Neuronal stem cell (in vitro differentiated cells): ENCODE data around the gene B3GAT1.
A peak's percentile ranks its signal among the peaks of the same experiment; 100 is the strongest.

Source experiments
- DNase-seq: peaks from one replicate; pipeline ENCODE4 v3.0.0-alpha.2; 2013; ENCODE audit warnings: low spot score
- H2AFZ ChIP-seq: one replicate; pipeline ENCODE4 v1.6.1; 2013; ENCODE audit warnings: mild to moderate bottlenecking, low read length, inconsistent platforms
- H2AK5ac ChIP-seq: 2 replicates; pipeline ENCODE4 v1.6.1; 2013; ENCODE audit warnings: low read depth, mild to moderate bottlenecking, inconsistent platforms, low read length, moderate library complexity, mixed read lengths
- H2BK120ac ChIP-seq: 2 replicates; pipeline ENCODE4 v1.6.1; 2013; ENCODE audit warnings: low read depth, mild to moderate bottlenecking, inconsistent platforms, low read length, moderate library complexity, mixed read lengths
- H2BK12ac ChIP-seq: one replicate; pipeline ENCODE4 v1.6.1; 2013; ENCODE audit warnings: low read length, inconsistent platforms
- H2BK15ac ChIP-seq: 2 replicates; pipeline ENCODE4 v1.6.1; 2013; ENCODE audit warnings: mild to moderate bottlenecking, low read length, inconsistent platforms, mixed read lengths
- H2BK5ac ChIP-seq: one replicate; pipeline ENCODE4 v1.6.1; 2013; ENCODE audit warnings: inconsistent platforms, mild to moderate bottlenecking, low read length, moderate library complexity
- H3K14ac ChIP-seq: one replicate; pipeline ENCODE4 v1.6.1; 2013; ENCODE audit warnings: low read length, inconsistent platforms
- H3K18ac ChIP-seq: 2 replicates; pipeline ENCODE4 v1.6.1; 2013; ENCODE audit warnings: low read length, inconsistent platforms
- H3K23ac ChIP-seq: 2 replicates; pipeline ENCODE4 v1.6.1; 2013; ENCODE audit warnings: low read depth, mild to moderate bottlenecking, mixed read lengths, low read length, inconsistent platforms; ENCODE audit not compliant: poor library complexity
- H3K27ac ChIP-seq: replicated peaks from 3 replicates; pipeline ENCODE4 v1.5.1; 2013; ENCODE audit warnings: low read length, inconsistent platforms
- H3K27me3 ChIP-seq, 3 experiments: 2 replicates each; pipeline ENCODE4 v1.6.1; 2013; ENCODE audit warnings: low read length in 3 of 3, mild to moderate bottlenecking in 2 of 3, inconsistent platforms in 1 of 3, low read depth in 1 of 3, mixed read lengths in 1 of 3, moderate library complexity in 1 of 3; ENCODE audit not compliant: control insufficient read depth in 3 of 3, insufficient read depth in 3 of 3
- H3K36me3 ChIP-seq, 2 donors: replicated peaks in 1 of 2; 2 replicates each; pipeline ENCODE4 v1.6.1; 2013; ENCODE audit warnings: low read length in 2 of 2; ENCODE audit not compliant: control insufficient read depth in 2 of 2, insufficient read depth in 2 of 2
- H3K4ac ChIP-seq: 2 replicates; pipeline ENCODE4 v1.6.1; 2013; ENCODE audit warnings: inconsistent platforms, mild to moderate bottlenecking, low read length, moderate library complexity
- H3K4me1 ChIP-seq, 2 donors: 1 replicate in 1 of 2; 2 replicates in 1 of 2; pipeline ENCODE4 v1.6.1; 2013; ENCODE audit warnings: low read length in 2 of 2, low read depth in 1 of 2; ENCODE audit not compliant: control insufficient read depth in 2 of 2, insufficient read depth in 1 of 2
- H3K4me2 ChIP-seq: one replicate; pipeline ENCODE4 v1.6.1; 2013; ENCODE audit warnings: mild to moderate bottlenecking, low read length, inconsistent platforms; ENCODE audit not compliant: insufficient read depth, poor library complexity, severe bottlenecking
- H3K4me3 ChIP-seq, 2 donors: 2 replicates each; pipeline ENCODE4 v1.5.1; 2013; ENCODE audit warnings: low read length in 2 of 2, mild to moderate bottlenecking in 2 of 2, inconsistent platforms in 1 of 2, moderate library complexity in 1 of 2
- H3K79me1 ChIP-seq: one replicate; pipeline ENCODE4 v1.6.1; 2013; ENCODE audit warnings: low read depth, mild to moderate bottlenecking, inconsistent platforms, low read length, moderate library complexity
- H3K9ac ChIP-seq: one replicate; pipeline ENCODE4 v1.6.1; 2013; ENCODE audit warnings: mild to moderate bottlenecking, low read depth, low read length, inconsistent platforms; ENCODE audit not compliant: poor library complexity
- H3K9me3 ChIP-seq, 2 donors: replicated peaks in 1 of 2; 2 replicates each; pipeline versions ENCODE3 to v1.6.1; 2013; ENCODE audit warnings: low read length in 2 of 2, mild to moderate bottlenecking in 2 of 2, inconsistent platforms in 1 of 2, low read depth in 1 of 2, mixed read lengths in 1 of 2, moderate library complexity in 1 of 2; ENCODE audit not compliant: control insufficient read depth in 2 of 2, insufficient read depth in 1 of 2
- H4K8ac ChIP-seq: one replicate; pipeline ENCODE4 v1.6.1; 2013; ENCODE audit warnings: low read depth, mild to moderate bottlenecking, inconsistent platforms, low read length, moderate library complexity
- H4K91ac ChIP-seq: one replicate; pipeline ENCODE4 v1.6.1; 2013; ENCODE audit warnings: low read length, low read depth, mild to moderate bottlenecking, inconsistent platforms; ENCODE audit not compliant: poor library complexity
- WGBS, 2 donors: extraction: QIAGEN DNeasy Blood & Tissue Kit; methylation state at CpG; one replicate each; pipeline ENCODE4 v1.1.7; 2013; ENCODE audit warnings: missing lambda C conversion rate in 2 of 2, mixed read lengths in 1 of 2; ENCODE audit not compliant: insufficient read length in 2 of 2, insufficient replicate concordance in 1 of 2; ENCODE audit errors: extremely low coverage in 2 of 2; 5-methylcytosine and 5-hydroxymethylcytosine counted together

Gene B3GAT1

DNA sequence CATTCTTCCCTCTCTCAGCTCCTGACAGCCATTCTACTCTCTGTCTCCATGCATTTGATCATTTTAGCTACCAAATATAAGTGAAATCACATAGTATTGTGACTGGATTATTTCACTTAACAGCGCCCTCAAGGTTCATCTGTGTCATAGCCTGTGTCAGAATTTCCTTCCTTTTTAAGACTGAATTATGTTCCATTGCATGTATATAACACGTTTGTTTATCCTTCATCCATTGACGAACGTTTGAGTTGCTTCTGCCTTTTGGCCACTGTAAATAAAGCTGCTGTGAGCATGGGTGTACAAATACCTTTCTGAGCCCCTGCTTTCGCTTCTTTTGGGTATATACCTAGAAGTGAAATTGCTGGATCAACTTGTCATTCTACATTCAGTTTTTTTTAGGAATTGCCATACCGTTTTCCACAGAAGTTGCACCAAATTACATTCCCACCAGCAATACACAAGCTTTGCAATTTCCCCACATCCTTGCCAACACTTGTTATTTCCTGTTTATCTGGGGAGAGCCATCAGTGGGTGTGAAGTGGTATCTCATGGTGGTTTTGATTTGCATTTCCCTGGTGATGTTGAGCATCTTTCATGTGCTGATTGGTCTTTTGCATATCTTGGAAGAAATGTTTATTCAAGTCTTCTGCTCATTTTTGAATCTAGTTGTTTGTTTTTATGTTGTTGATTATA lies 62.8 kb downstream of the B3GAT1 start:
- no peaks in the 10 kb centered on the region for H3K27me3 ChIP-seq
- DNase-seq: no peak
- H2AFZ ChIP-seq: no peak overlapping the region
- no peak overlapping the region for H2AK5ac ChIP-seq
- H3K79me1 ChIP-seq: no peaks in the 10 kb centered on the region
- H3K23ac ChIP-seq: no peak overlapping the region
- H2BK120ac ChIP-seq: no peak overlapping the region
- no peak overlapping the region for H3K14ac ChIP-seq
- no peak overlapping the region for H3K4me2 ChIP-seq
- no peaks in the 10 kb centered on the region for H3K4me1 ChIP-seq
- no peak overlapping the region for H4K8ac ChIP-seq
- H2BK15ac ChIP-seq: no peak overlapping the region
- H2BK5ac ChIP-seq: no peak overlapping the region
- H3K27ac ChIP-seq: no peak overlapping the region
- H3K9me3 ChIP-seq: no peaks in the 10 kb centered on the region
- no peak overlapping the region for H2BK12ac ChIP-seq
- H4K91ac ChIP-seq: no peak overlapping the region
- no peak overlapping the region for H3K9ac ChIP-seq
- WGBS, 2 donors: no CpG with 5 or more reads among the region's 6 CpGs
- no peak overlapping the region for H3K18ac ChIP-seq
- H3K4me3 ChIP-seq: no peak overlapping the region
- no peak overlapping the region for H3K4ac ChIP-seq
- no peaks in the 10 kb centered on the region for H3K36me3 ChIP-seq

GRCh38 chr11:134347441-134347840 lies 64.6 kb downstream of the B3GAT1 start:
- H3K18ac ChIP-seq: no peak overlapping the region
- H3K79me1 ChIP-seq: no peaks in the 10 kb centered on the region
- H3K4me1 ChIP-seq: no peaks in the 10 kb centered on the region
- no peak overlapping the region for H3K4me2 ChIP-seq
- H4K91ac ChIP-seq: no peak overlapping the region
- no peak overlapping the region for H4K8ac ChIP-seq
- no peak overlapping the region for H3K9ac ChIP-seq
- no peaks in the 10 kb centered on the region for H3K27me3 ChIP-seq
- no peak for DNase-seq
- no peak overlapping the region for H3K27ac ChIP-seq
- no peak overlapping the region for H2AFZ ChIP-seq
- no peak overlapping the region for H3K4ac ChIP-seq
- no CpG with 5 or more reads among the region's 10 CpGs for WGBS, 2 donors
- H2BK5ac ChIP-seq: no peak overlapping the region
- H3K36me3 ChIP-seq: no peaks in the 10 kb centered on the region
- H3K4me3 ChIP-seq: no peak overlapping the region
- H2AK5ac ChIP-seq: no peak overlapping the region
- H2BK12ac ChIP-seq: no peak overlapping the region
- no peak overlapping the region for H2BK15ac ChIP-seq
- no peak overlapping the region for H3K14ac ChIP-seq
- no peak overlapping the region for H2BK120ac ChIP-seq
- no peak overlapping the region for H3K23ac ChIP-seq
- no peaks in the 10 kb centered on the region for H3K9me3 ChIP-seq

GRCh38 chr11:134346976-134347350 lies 65.1 kb downstream of the B3GAT1 start:
- WGBS, 2 donors: no CpG with 5 or more reads among the region's 5 CpGs
- Histone ChIP-seq H3K4me2 (no peak overlapping the region), H3K4ac (no peak overlapping the region), H4K91ac (no peak overlapping the region), H3K18ac (no peak overlapping the region), H2AK5ac (no peak overlapping the region), H3K9ac (no peak overlapping the region), H3K23ac (no peak overlapping the region), H3K14ac (no peak overlapping the region), H2AFZ (no peak overlapping the region), H3K79me1 (no peaks in the 10 kb centered on the region), H3K4me1 (no peaks in the 10 kb centered on the region), H3K4me3 (no peak overlapping the region), H3K36me3 (no peaks in the 10 kb centered on the region), H3K9me3 (no peaks in the 10 kb centered on the region), H2BK12ac (no peak overlapping the region), H3K27me3 (no peaks in the 10 kb centered on the region), H2BK15ac (no peak overlapping the region), H3K27ac (no peak overlapping the region), H4K8ac (no peak overlapping the region), H2BK120ac (no peak overlapping the region), H2BK5ac (no peak overlapping the region)
- DNase-seq: no peak

DNA sequence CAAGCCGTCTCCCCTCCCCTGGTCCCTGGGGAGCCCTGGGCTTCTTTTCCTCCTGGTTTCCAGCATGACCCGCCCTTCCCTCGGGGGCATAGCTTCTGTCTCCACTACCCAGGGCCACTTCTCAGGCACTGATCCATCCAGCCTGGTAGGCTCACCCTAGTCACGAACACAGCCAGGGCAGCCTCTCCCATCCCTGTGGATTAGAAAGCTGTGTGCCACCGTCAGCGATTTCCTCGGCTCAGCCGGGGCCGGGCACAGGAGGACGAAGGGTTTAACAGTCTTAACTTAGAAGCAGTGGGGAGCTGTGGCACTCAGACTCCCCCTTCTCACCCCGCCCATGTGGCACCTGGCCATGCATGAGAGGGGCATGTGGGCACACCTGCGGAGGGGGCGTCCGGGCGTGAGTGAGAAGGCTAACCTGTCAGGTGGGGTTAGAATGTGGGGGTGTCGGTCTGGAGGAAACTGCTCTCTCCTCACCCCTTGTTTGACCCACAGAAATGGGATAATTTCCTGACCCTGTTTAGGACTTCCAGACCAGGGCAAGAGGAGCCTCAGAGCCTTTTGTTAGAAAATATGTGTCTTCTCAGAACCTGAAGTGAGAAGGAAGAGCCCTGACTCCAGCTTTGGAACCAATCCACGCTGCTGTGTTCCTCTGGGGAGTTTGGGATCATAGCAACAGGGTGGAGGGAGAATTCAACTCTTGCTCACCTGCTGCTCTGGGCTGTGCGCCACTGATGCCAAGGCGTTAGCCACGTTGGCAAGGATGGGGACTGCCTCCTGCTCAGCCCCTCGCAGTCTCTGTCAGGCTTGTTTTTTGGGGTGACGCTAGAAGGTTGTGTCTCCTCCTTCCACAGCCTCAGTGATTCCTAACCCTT lies 65.7 kb downstream of the B3GAT1 start:
- H3K14ac ChIP-seq: no peak overlapping the region
- H2BK5ac ChIP-seq: no peak overlapping the region
- H3K9me3 ChIP-seq: no peaks in the 10 kb centered on the region
- no peaks in the 10 kb centered on the region for H3K27me3 ChIP-seq
- no peak overlapping the region for H2BK15ac ChIP-seq
- no CpG with 5 or more reads among the region's 22 CpGs for WGBS, 2 donors
- peak overlapping the region; percentile 47 for H3K23ac ChIP-seq
- H2AFZ ChIP-seq: no peak overlapping the region
- H2AK5ac ChIP-seq: no peak overlapping the region
- no peak overlapping the region for H3K4me2 ChIP-seq
- no peaks in the 10 kb centered on the region for H3K36me3 ChIP-seq
- H3K27ac ChIP-seq: no peak overlapping the region
- H2BK120ac ChIP-seq: no peak overlapping the region
- no peaks in the 10 kb centered on the region for H3K4me1 ChIP-seq
- H3K18ac ChIP-seq: no peak overlapping the region
- no peak overlapping the region for H2BK12ac ChIP-seq
- no peak overlapping the region for H4K8ac ChIP-seq
- no peak overlapping the region for H3K4me3 ChIP-seq
- no peak overlapping the region for H4K91ac ChIP-seq
- peak overlapping the region; percentile 71 for H3K9ac ChIP-seq
- no peaks in the 10 kb centered on the region for H3K79me1 ChIP-seq
- no peak overlapping the region for H3K4ac ChIP-seq
- no peak for DNase-seq
